Sigmoid colon (tissue), 7 donors: ENCODE data around the gene DOCK3. TPM values are rescaled to one million over a fixed set of nuclear protein-coding genes. Genes with fewer than 3 reads are reported as not detected.
"Not testable (repeated sequence)": the region's sequence is repeated elsewhere in the genome, so short reads cannot be mapped to it uniquely, and the experiment has no call there.

Experiments
- DNase-seq: peaks from one replicate; pipeline ENCODE4 v3.0.0-alpha.2; 2019
- H3K27ac ChIP-seq, 4 donors: fragments of 200-600 bp; sonication (generic); one replicate each; pipeline ENCODE4 v1.5.1; 2016 to 2019; ENCODE audit warnings: mild to moderate bottlenecking in 1 of 4
- H3K27me3 ChIP-seq, 3 donors: fragments of 200-600 bp; sonication (generic); one replicate each; pipeline ENCODE4 v1.5.1; 2019; ENCODE audit warnings: mild to moderate bottlenecking in 1 of 3
- H3K36me3 ChIP-seq, 4 donors: fragments of 200-600 bp; sonication (generic); one replicate each; pipeline ENCODE4 v1.5.1; 2016 to 2019
- H3K4me1 ChIP-seq, 4 donors: fragments of 200-600 bp; sonication (generic); one replicate each; pipeline ENCODE4 v1.5.1; 2017 to 2019
- H3K4me3 ChIP-seq, 4 donors: fragments of 200-600 bp; sonication (generic); one replicate each; pipeline ENCODE4 v1.5.1; 2017 to 2019; ENCODE audit warnings: mild to moderate bottlenecking in 2 of 4, moderate library complexity in 1 of 4
- H3K9me3 ChIP-seq, 4 donors: fragments of 200-600 bp in 3 of 4; sonication (generic) in 3 of 4; one replicate each; pipeline versions ENCODE4 v1.5.1 to v1.6.1; 2013 to 2019
- EP300 ChIP-seq, 4 donors: sonication (generic); formaldehyde crosslinking; IDR thresholded peaks; one replicate each; pipeline ENCODE4 v1.6.1; 2017; ENCODE audit warnings: antibody characterized with exemption in 4 of 4
- POLR2A ChIP-seq, 2 donors: fragments of 450-650 bp; IDR thresholded peaks; one replicate each; pipeline ENCODE4 v1.6.1; 2016; ENCODE audit warnings: antibody characterized with exemption in 2 of 2, mild to moderate bottlenecking in 2 of 2, moderate library complexity in 2 of 2
- POLR2AphosphoS5 ChIP-seq, 4 donors: sonication (generic); formaldehyde crosslinking; IDR thresholded peaks; one replicate each; pipeline ENCODE4 v1.6.1; 2017; ENCODE audit warnings: antibody characterized with exemption in 4 of 4
- WGBS, 2 donors: extraction: QIAGEN DNeasy Blood & Tissue Kit; methylation state at CpG; one replicate each; pipeline ENCODE4 v1.1.7; 2013; 5-methylcytosine and 5-hydroxymethylcytosine counted together
- intact Hi-C: fragments of 100-400 bp; cut with DNase I; formaldehyde crosslinking; loops from one replicate; pipeline ENCODE4 v1.15.1; 2023
- polyA plus RNA-seq, 3 donors: library from polyadenylated mRNA; stranded (reverse); fragments of 200-250 nt; gene quantifications; one replicate each; pipeline ENCODE4 v1.2.3, GENCODE V29; 2013
- total RNA-seq, 4 donors: library from RNA; depleted of rRNA; stranded (reverse); fragments of >200 nt; gene quantifications; one replicate each; pipeline ENCODE4 v1.1.0, GENCODE V29; 2016
- TF ChIP-seq, protein P1 (sequence below), 4 experiments: fragments of 450-650 bp in 3 of 4; fragments of 200-600 bp in 1 of 4; IDR thresholded peaks; one replicate each; pipeline ENCODE4 v1.5.1; 2016 to 2019; ENCODE audit warnings: antibody characterized with exemption in 4 of 4, mild to moderate bottlenecking in 3 of 4, moderate library complexity in 2 of 4
- donor health status: healthy with polysubstance abuse.
- donor health status: Bipolar disorder and iron deficiency.
- donor health status: healthy.

Gene DOCK3
- total and polyA plus RNA-seq, 7 donors = 0.25 to 4.4 (median 3.3) TPM; not detected in 2

GRCh38 chr3:50913260-50913659, 238.5 kb downstream of the DOCK3 start:
- Histone ChIP-seq H3K4me3 (no peak overlapping the region), H3K9me3 (no peaks in the 10 kb centered on the region), H3K27ac (no peak overlapping the region), H3K36me3 (no peaks in the 10 kb centered on the region), H3K27me3 (no peaks in the 10 kb centered on the region), H3K4me1 (no peaks in the 10 kb centered on the region)
- DNase-seq = no peak
- intact Hi-C loops = no loop called here
- WGBS, 2 donors = 18 to 73% methylated on average over 1 of the region's 1 CpG
- TF ChIP-seq POLR2AphosphoS5 (IDR thresholded peaks at IDR 0.05) (no peak), EP300 (IDR thresholded peaks at IDR 0.05) (no peak), POLR2A (IDR thresholded peaks at IDR 0.05) (no peak)
- TF ChIP-seq, protein P1, sequence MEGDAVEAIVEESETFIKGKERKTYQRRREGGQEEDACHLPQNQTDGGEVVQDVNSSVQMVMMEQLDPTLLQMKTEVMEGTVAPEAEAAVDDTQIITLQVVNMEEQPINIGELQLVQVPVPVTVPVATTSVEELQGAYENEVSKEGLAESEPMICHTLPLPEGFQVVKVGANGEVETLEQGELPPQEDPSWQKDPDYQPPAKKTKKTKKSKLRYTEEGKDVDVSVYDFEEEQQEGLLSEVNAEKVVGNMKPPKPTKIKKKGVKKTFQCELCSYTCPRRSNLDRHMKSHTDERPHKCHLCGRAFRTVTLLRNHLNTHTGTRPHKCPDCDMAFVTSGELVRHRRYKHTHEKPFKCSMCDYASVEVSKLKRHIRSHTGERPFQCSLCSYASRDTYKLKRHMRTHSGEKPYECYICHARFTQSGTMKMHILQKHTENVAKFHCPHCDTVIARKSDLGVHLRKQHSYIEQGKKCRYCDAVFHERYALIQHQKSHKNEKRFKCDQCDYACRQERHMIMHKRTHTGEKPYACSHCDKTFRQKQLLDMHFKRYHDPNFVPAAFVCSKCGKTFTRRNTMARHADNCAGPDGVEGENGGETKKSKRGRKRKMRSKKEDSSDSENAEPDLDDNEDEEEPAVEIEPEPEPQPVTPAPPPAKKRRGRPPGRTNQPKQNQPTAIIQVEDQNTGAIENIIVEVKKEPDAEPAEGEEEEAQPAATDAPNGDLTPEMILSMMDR (IDR thresholded peaks at IDR 0.05) = no peak

DNA sequence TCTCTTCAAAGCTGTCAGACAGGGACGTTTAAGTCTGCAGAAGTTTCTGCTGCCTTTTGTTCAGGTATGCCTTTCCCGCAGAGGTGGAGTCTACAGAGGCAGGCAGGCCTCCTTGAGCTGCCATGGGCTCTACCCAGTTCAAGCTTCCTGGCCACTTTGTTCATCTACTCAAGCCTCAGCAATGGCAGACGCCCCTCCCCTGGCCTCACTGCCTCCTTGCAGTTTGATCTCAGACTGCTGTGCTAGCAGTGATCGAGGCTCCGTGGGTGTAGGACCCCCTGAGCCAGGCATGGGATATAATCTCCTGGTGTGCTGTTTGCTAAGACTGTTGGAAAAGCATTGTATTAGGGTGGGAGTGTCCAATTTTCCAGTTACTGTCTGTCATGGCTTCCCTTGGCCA, 247.3 kb downstream of the DOCK3 start:
- H3K4me1 ChIP-seq, H3K4me3 ChIP-seq, H3K9me3 ChIP-seq, DNase-seq, H3K27ac ChIP-seq, intact Hi-C loops, H3K27me3 ChIP-seq, H3K36me3 ChIP-seq: not testable (repeated sequence)
- WGBS, 2 donors = 88 to 91% methylated on average over 5 of the region's 5 CpGs

DNA sequence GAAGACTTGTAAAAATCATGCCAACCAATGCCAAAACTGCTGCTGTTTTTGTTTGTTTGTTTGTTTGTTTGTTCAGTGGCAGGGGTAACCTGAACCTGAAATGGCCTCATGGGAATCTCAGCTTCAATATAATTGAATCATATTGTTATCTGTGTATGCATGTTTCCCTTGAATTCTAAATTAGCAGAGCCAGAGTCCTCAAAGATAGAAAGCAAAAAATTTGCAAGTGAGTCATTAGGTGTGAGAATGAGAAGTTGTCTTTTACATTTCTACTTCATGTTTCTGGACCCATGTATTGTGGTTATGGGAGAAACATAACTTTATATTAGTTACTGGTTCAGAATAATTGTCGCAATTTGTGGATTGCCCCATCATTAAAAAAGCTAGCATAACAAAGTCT, 249.2 kb downstream of the DOCK3 start:
- H3K9me3 ChIP-seq = peaks cover 0 to 2% (median 0%) of the 10 kb centered on the region in 4 donors
- H3K27me3 ChIP-seq = no peaks in the 10 kb centered on the region
- no peaks in the 10 kb centered on the region for H3K4me1 ChIP-seq
- TF ChIP-seq POLR2A (IDR thresholded peaks at IDR 0.05) (no peak), EP300 (IDR thresholded peaks at IDR 0.05) (no peak), POLR2AphosphoS5 (IDR thresholded peaks at IDR 0.05) (no peak)
- TF ChIP-seq, protein P1 (IDR thresholded peaks at IDR 0.05) = no peak
- no peak for DNase-seq
- intact Hi-C loops = no loop called here
- WGBS, 2 donors = 89 to 97% methylated on average over 1 of the region's 1 CpG
- no peaks in the 10 kb centered on the region for H3K36me3 ChIP-seq
- no peak overlapping the region for H3K4me3 ChIP-seq
- H3K27ac ChIP-seq = no peak overlapping the region

DNA sequence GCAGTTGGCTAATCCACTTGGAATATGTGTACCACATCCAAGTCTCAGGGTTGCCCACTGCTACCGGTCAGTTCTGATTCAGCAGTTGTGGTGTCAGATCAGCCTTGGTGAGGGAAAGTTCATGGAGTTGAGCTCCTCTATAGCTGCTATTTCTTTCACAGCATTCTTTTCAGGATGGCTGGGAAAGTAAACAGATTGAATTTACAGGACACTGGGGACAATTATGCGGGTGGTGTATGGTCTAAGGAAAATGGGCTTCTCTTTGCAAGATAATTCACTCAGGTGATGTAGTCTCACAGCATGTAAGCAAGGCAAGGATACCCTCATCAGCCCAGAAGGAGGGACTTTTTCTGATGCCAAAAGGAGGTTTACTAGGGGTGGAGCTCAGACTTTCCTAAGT, 249.9 kb downstream of the DOCK3 start:
- Histone ChIP-seq H3K36me3 (no peaks in the 10 kb centered on the region), H3K27ac (no peak overlapping the region), H3K9me3 (no peaks in the 10 kb centered on the region), H3K4me1 (no peaks in the 10 kb centered on the region), H3K4me3 (no peak overlapping the region), H3K27me3 (no peaks in the 10 kb centered on the region)
- TF ChIP-seq EP300 (IDR thresholded peaks at IDR 0.05) (no peak), POLR2AphosphoS5 (IDR thresholded peaks at IDR 0.05) (no peak), POLR2A (IDR thresholded peaks at IDR 0.05) (no peak)
- TF ChIP-seq, protein P1 (IDR thresholded peaks at IDR 0.05) = no peak
- DNase-seq = no peak
- intact Hi-C loops = no loop called here
- 78 to 86% methylated on average over 2 of the region's 2 CpGs for WGBS, 2 donors

DNA sequence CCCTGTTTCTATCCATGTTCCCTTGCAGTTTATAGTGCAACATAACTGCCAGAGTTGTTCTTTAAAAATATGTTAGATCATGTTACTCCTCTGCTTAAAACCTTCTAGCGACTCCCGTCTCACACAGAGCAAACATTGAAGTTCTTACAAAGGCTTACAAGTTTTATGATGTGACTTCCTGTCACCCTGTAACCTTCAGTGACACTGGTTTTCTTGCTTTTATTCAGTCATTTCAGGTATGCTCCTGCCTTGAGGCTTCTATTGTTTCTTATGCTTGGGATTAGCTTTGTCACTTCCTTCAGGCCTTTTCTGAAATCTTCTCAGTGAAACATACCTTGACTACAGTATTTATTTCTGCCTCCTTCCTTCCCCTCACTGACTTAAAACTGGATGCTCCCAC, 252.1 kb downstream of the DOCK3 start:
- 7 to 26% methylated on average over 2 of the region's 2 CpGs for WGBS, 2 donors

More for the DNA sequence above, 252.1 kb downstream of the DOCK3 start:
- no peak overlapping the region for H3K4me3 ChIP-seq
- no peaks in the 10 kb centered on the region for H3K27me3 ChIP-seq
- intact Hi-C loops = no loop called here
- no peak for DNase-seq
- H3K27ac ChIP-seq = no peak overlapping the region
- H3K9me3 ChIP-seq = no peaks in the 10 kb centered on the region
- no peaks in the 10 kb centered on the region for H3K36me3 ChIP-seq
- TF ChIP-seq POLR2AphosphoS5 (IDR thresholded peaks at IDR 0.05) (no peak), EP300 (IDR thresholded peaks at IDR 0.05) (no peak), POLR2A (IDR thresholded peaks at IDR 0.05) (no peak)
- TF ChIP-seq, protein P1 (IDR thresholded peaks at IDR 0.05) = no peak
- no peaks in the 10 kb centered on the region for H3K4me1 ChIP-seq
